AG20443 (cell line): Measurements from ENCODE around the gene HEXD.

Experiments
- DNase-seq: peaks from one replicate; pipeline ENCODE4 v3.0.0; 2012; ENCODE audit warnings: low spot score, mixed read lengths

HEXD gene

DNA sequence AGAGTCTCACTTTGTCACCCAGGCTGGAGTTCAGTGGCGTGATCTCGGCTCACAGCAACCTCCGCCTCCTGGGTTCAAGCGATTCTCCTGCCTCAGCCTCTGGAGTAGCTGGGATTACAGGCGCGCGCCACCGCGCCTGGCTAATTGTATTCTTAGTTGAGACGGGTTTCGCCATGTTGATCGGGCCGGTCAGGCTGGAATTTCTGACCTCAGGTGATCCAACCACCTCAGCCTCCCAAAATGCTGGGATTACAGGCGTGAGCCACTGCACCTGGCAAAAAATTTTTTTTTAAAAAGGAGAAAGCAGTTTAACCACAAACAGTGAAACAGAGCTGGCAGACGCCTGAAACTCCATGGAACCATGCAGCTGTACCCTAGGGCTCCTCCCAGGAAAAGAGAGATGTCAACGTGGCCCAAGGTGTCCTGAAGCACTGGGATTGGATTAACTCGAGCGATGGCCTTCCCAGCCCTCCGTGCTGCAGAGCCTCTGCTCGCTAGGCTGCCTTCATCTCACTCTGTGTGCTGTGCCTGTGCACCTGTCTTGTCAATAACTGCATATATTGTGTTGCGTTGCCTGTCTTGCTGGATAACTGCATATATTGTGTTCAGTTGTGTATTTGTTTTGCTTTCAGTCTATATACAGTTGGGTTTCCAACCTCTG is 71.8 kb downstream of the HEXD start:
- DNase-seq, result no peak

DNA sequence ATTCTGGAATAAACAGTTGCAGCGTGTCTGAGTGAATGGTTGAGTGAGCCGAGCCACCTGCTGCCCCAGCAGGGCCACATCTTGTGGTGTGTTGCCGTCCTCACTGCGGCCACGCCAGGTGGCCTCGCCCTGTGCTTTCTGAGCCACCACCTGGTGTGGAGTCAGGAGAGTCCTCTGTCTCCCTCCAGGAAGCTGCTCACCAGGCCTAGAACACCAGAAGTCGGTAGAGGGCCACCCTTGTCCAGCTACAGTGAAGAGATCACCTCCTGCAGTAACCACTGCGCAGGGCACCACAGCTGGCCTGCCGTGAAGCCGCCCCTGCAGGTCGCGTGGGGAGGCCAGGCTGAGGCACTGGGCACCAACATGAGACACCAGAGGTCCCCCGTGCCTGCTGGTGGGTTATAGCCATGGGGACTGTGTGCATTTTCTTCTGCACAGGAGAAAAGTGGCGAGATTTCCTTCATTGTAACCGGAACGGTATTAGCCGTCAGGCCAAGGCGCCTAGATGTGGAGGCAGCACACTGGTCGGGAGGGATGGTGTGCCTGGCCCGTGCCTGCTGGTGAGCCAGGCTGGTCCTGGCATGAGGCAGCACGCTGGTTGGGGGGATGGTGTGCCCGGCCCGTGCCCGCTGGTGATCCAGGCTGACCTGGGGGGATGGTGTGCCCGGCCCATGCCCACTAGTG is 72.5 kb downstream of the HEXD start:
- no peak for DNase-seq

DNA sequence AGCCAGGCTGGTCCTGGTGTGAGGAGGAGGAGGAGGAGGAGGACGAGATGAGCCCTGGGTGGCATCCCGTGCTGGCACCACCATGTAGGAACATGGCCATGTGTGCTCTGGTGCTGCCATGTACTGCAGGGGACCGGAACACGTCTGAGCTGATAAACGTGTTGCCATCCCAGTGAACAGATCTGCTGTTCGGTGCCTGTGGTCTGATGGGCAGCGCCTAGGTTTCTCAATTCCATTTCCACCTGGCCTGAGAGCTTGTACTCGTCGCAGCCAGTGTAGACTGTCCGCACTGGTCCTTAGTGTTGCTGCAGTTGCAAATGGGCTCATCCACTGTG is 73.0 kb downstream of the HEXD start:
- DNase-seq, result no peak

DNA sequence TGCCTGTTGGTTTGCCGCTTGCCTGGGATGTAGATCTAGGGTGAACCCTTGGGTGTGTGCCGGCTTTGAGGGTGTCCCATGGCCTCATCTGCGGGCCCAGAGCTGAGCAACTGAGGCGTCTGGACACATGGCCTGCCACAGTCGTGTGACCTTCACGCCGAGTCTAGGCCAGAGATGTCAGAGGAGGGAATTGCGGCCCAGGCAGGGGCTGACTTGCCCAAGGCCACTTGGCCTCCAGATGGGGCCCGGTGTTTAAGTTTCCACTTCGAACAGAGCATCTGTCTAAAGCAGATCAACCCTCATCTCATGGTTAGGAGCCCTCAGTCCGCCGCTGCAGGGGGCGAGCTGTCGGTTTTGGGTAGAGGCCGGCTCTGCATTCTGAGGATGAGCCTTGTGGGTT is 73.4 kb downstream of the HEXD start:
- no peak for DNase-seq
